Inflammatory macrophage treated with lipopolysaccharide for 1 hour (primary cell): ENCODE measurements around the gene MYH14.

ENCODE experiments used
- DNase-seq, 2 donors: peaks; one replicate each; pipeline ENCODE4 v3.0.0-alpha.2; 2020 to 2022

The MYH14 gene

GRCh38 chr19:50264483-50265186 is 61.2 kb downstream of the MYH14 start:
- no peak for DNase-seq

GRCh38 chr19:50266041-50266440 is 62.6 kb downstream of the MYH14 start:
- no peak for DNase-seq

- DNase-seq = no peak
These were observed 63.5 kb downstream of the MYH14 start for GRCh38 chr19:50266896-50267295.

GRCh38 chr19:50268041-50268440 is 64.6 kb downstream of the MYH14 start:
- no peak for DNase-seq

- DNase-seq = no peak
These were observed 65.1 kb downstream of the MYH14 start for GRCh38 chr19:50268501-50268900.

GRCh38 chr19:50269653-50270052 is 66.2 kb downstream of the MYH14 start:
- DNase-seq = no peak

GRCh38 chr19:50272263-50272897 is 69.0 kb downstream of the MYH14 start:
- DNase-seq = no peak

- DNase-seq = no peak
These were observed 70.4 kb downstream of the MYH14 start for GRCh38 chr19:50273821-50274220.

GRCh38 chr19:50275577-50276368 is 72.4 kb downstream of the MYH14 start:
- no peak for DNase-seq

GRCh38 chr19:50276370-50277063 is 73.1 kb downstream of the MYH14 start:
- no peak for DNase-seq

GRCh38 chr19:50277966-50278580 is 74.7 kb downstream of the MYH14 start:
- DNase-seq = no peak

GRCh38 chr19:50280074-50280473 is 76.7 kb downstream of the MYH14 start:
- no peak for DNase-seq

GRCh38 chr19:50280983-50281382 is 77.6 kb downstream of the MYH14 start:
- no peak for DNase-seq

GRCh38 chr19:50281491-50281890 is 78.1 kb downstream of the MYH14 start:
- DNase-seq = no peak

GRCh38 chr19:50285833-50286232 is 82.4 kb downstream of the MYH14 start:
- no peak for DNase-seq

GRCh38 chr19:50286443-50286842 is 83.0 kb downstream of the MYH14 start:
- DNase-seq = no peak

- DNase-seq = no peak
These were observed 83.9 kb downstream of the MYH14 start for GRCh38 chr19:50287331-50287730.

- no peak for DNase-seq
These were observed 85.5 kb downstream of the MYH14 start for GRCh38 chr19:50288954-50289353.

GRCh38 chr19:50290011-50290410 is 86.6 kb downstream of the MYH14 start:
- DNase-seq = no peak

GRCh38 chr19:50290775-50291174 is 87.4 kb downstream of the MYH14 start:
- no peak for DNase-seq

GRCh38 chr19:50292216-50292827 is 88.9 kb downstream of the MYH14 start:
- DNase-seq = no peak

- DNase-seq = no peak
These were observed 90.0 kb downstream of the MYH14 start for GRCh38 chr19:50293263-50294004.
